H1 (cell line): ENCODE measurements around the gene CLN3. TPM values are rescaled to one million over a fixed set of nuclear protein-coding genes. Genes with fewer than 3 reads are reported as not detected.
"Not testable (repeated sequence)": the region's sequence is repeated elsewhere in the genome, so short reads cannot be mapped to it uniquely, and the experiment has no call there.

Source experiments
- CTCF ChIA-PET: fragments of 300-600 bp; sonication (Branson Sonifier 250); formaldehyde crosslinking; loops from one replicate; lab custom pipeline; 2021; ENCODE audit not compliant: partially characterized antibody; lab: Charles Lee
- POLR2A ChIA-PET: fragments of 300-600 bp; sonication (Branson Sonifier 250); formaldehyde crosslinking; loops from one replicate; lab custom pipeline; 2021; ENCODE audit warnings: inconsistent platforms; ENCODE audit not compliant: partially characterized antibody; lab: Charles Lee
- DNase-seq, 2 experiments: peaks; one replicate each; pipeline versions ENCODE4 v3.0.0 to v3.0.0-alpha.2; 2010 to 2022; ENCODE audit warnings: low spot score in 2 of 2, low read depth in 1 of 2, mixed read lengths in 1 of 2
- FAIRE-seq: peaks from 2 replicates; lab custom pipeline; 2011; peaks lifted over from hg19 to GRCh38; lab: Jason Lieb, UNC
- H2AFZ ChIP-seq: 2 replicates; pipeline ENCODE4 v1.8.1; 2012; ENCODE audit warnings: low read length, inconsistent platforms
- H2AK5ac ChIP-seq: 2 replicates; pipeline ENCODE4 v1.6.1; 2013; ENCODE audit warnings: low read depth, low read length
- H2BK120ac ChIP-seq: replicated peaks from 2 replicates; pipeline ENCODE3; 2013; ENCODE audit warnings: low read depth, low read length, inconsistent platforms
- H2BK12ac ChIP-seq: 2 replicates; pipeline ENCODE4 v1.6.1; 2013; ENCODE audit warnings: low read depth, low read length
- H2BK15ac ChIP-seq: 2 replicates; pipeline ENCODE4 v1.6.1; 2013; ENCODE audit warnings: low read length
- H2BK20ac ChIP-seq: 2 replicates; pipeline ENCODE4 v1.6.1; 2013; ENCODE audit warnings: low read length
- H2BK5ac ChIP-seq: 2 replicates; pipeline ENCODE4 v1.6.1; 2013; ENCODE audit warnings: low read depth, low read length
- H3K14ac ChIP-seq: 2 replicates; pipeline ENCODE4 v1.6.1; 2013; ENCODE audit warnings: inconsistent platforms; ENCODE audit not compliant: insufficient read length
- H3K18ac ChIP-seq: 2 replicates; pipeline ENCODE4 v1.6.1; 2013; ENCODE audit warnings: low read length; ENCODE audit errors: extremely low read depth
- H3K23ac ChIP-seq: 2 replicates; pipeline ENCODE4 v1.6.1; 2013; ENCODE audit warnings: inconsistent platforms; ENCODE audit not compliant: insufficient read length
- H3K23me2 ChIP-seq: 2 replicates; pipeline ENCODE4 v1.6.1; 2013; ENCODE audit warnings: low read depth, low read length
- H3K27ac ChIP-seq: 2 replicates; pipeline ENCODE4 v1.6.1; 2011; ENCODE audit warnings: low read depth, low read length, inconsistent platforms
- H3K27me3 ChIP-seq, 4 experiments: replicated peaks in 1 of 4; 1 replicate in 1 of 4; 2 replicates in 3 of 4; pipeline versions ENCODE4 v1.6.1 to v1.8.1; 2011 to 2013; ENCODE audit warnings: low read length in 3 of 4, mild to moderate bottlenecking in 3 of 4, inconsistent platforms in 2 of 4, mixed read lengths in 2 of 4, moderate library complexity in 1 of 4; ENCODE audit not compliant: control insufficient read depth in 3 of 4, insufficient read depth in 3 of 4; ENCODE audit errors: extremely low read depth in 1 of 4
- H3K36me3 ChIP-seq, 4 experiments: 2 replicates each; pipeline versions ENCODE4 v1.6.1 to v1.8.1; 2011 to 2013; ENCODE audit warnings: mild to moderate bottlenecking in 4 of 4, low read length in 3 of 4, moderate library complexity in 2 of 4, control low read depth in 1 of 4, inconsistent platforms in 1 of 4; ENCODE audit not compliant: insufficient read depth in 4 of 4, control insufficient read depth in 2 of 4
- H3K4ac ChIP-seq: replicated peaks from 2 replicates; pipeline ENCODE3; 2013; ENCODE audit warnings: low read length, low read depth, mixed read lengths, inconsistent platforms; ENCODE audit not compliant: insufficient read length
- H3K4me1 ChIP-seq, 4 experiments: replicated peaks in 1 of 4; 1 replicate in 1 of 4; 2 replicates in 3 of 4; pipeline versions ENCODE4 v1.6.1 to v1.8.1; 2011 to 2013; ENCODE audit warnings: low read length in 3 of 4, inconsistent platforms in 2 of 4, mixed read lengths in 1 of 4; ENCODE audit not compliant: insufficient read depth in 4 of 4, control insufficient read depth in 3 of 4
- H3K4me2 ChIP-seq, 2 experiments: 2 replicates each; pipeline versions ENCODE4 v1.6.1 to v1.8.1; 2011 to 2013; ENCODE audit warnings: low read depth in 2 of 2, low read length in 2 of 2, control low read depth in 1 of 2, inconsistent platforms in 1 of 2, mild to moderate bottlenecking in 1 of 2; ENCODE audit not compliant: insufficient read depth in 1 of 2
- H3K4me3 ChIP-seq, 4 experiments: fragments of 200-600, 300-600 bp in 1 of 4; sonication (generic), shearing (Covaris generic), sonication (Bioruptor Twin) in 1 of 4; 2 replicates each; pipeline versions ENCODE4 v1.5.1 to v1.8.1; 2011 to 2016; ENCODE audit warnings: low read length in 4 of 4, low read depth in 3 of 4, control low read depth in 2 of 4, inconsistent platforms in 2 of 4, mild to moderate bottlenecking in 2 of 4, mixed read lengths in 1 of 4, moderate library complexity in 1 of 4; ENCODE audit not compliant: insufficient read depth in 2 of 4; ENCODE audit errors: extremely low read depth in 1 of 4
- H3K56ac ChIP-seq: replicated peaks from 2 replicates; pipeline ENCODE3; 2013; ENCODE audit warnings: low read depth, mild to moderate bottlenecking, mixed read lengths, low read length, inconsistent platforms; ENCODE audit not compliant: insufficient read length
- H3K79me1 ChIP-seq: 2 replicates; pipeline ENCODE4 v1.6.1; 2013; ENCODE audit warnings: low read depth, low read length, control low read depth
- H3K79me2 ChIP-seq, 2 experiments: 2 replicates each; pipeline versions ENCODE4 v1.6.1 to v1.8.1; 2012 to 2013; ENCODE audit warnings: low read length in 2 of 2, mild to moderate bottlenecking in 2 of 2, inconsistent platforms in 1 of 2; ENCODE audit not compliant: insufficient read depth in 2 of 2, control insufficient read depth in 1 of 2
- H3K9ac ChIP-seq, 4 experiments: replicated peaks in 1 of 4; 1 replicate in 1 of 4; 2 replicates in 3 of 4; pipeline versions ENCODE4 v1.6.1 to v1.8.1; 2011 to 2013; ENCODE audit warnings: low read depth in 3 of 4, low read length in 3 of 4, control low read depth in 2 of 4, mild to moderate bottlenecking in 2 of 4, moderate library complexity in 2 of 4, inconsistent platforms in 1 of 4; ENCODE audit errors: extremely low read depth in 1 of 4
- H3K9me3 ChIP-seq, 2 experiments: 2 replicates each; pipeline versions ENCODE4 v1.6.1 to v1.8.1; 2012 to 2013; ENCODE audit warnings: mild to moderate bottlenecking in 2 of 2, moderate library complexity in 2 of 2, control low read depth in 1 of 2, inconsistent platforms in 1 of 2, low read depth in 1 of 2, low read length in 1 of 2, mixed read lengths in 1 of 2; ENCODE audit not compliant: insufficient read depth in 2 of 2
- H4K20me1 ChIP-seq, 2 experiments: replicated peaks in 1 of 2; 2 replicates each; pipeline versions ENCODE3 to v1.8.1; 2011 to 2013; ENCODE audit warnings: inconsistent platforms in 2 of 2, low read length in 2 of 2, mild to moderate bottlenecking in 1 of 2; ENCODE audit not compliant: insufficient read depth in 2 of 2, control insufficient read depth in 1 of 2
- H4K5ac ChIP-seq: 2 replicates; pipeline ENCODE4 v1.6.1; 2013; ENCODE audit warnings: low read length, low read depth, mixed read lengths, inconsistent platforms; ENCODE audit not compliant: insufficient read length
- H4K8ac ChIP-seq: 2 replicates; pipeline ENCODE4 v1.8.0; 2013; ENCODE audit warnings: mild to moderate bottlenecking, moderate library complexity, low read length, inconsistent platforms; ENCODE audit not compliant: insufficient read depth; ENCODE audit errors: extremely low read depth
- H4K91ac ChIP-seq: replicated peaks from 2 replicates; pipeline ENCODE3; 2013; ENCODE audit warnings: low read length, mixed read lengths, inconsistent platforms; ENCODE audit not compliant: insufficient read length
- WGBS, 2 experiments: shearing (Covaris generic) in 1 of 2; methylation state at CpG; one replicate each; pipeline versions ENCODE4 v1.1.6 to v1.1.7; 2013 to 2015; ENCODE audit warnings: low lambda C conversion rate in 2 of 2, mixed read lengths in 2 of 2, inconsistent platforms in 1 of 2, low coverage in 1 of 2, missing lambda C conversion rate in 1 of 2; ENCODE audit not compliant: insufficient replicate concordance in 2 of 2, insufficient coverage in 1 of 2, insufficient read length in 1 of 2; ENCODE audit errors: extremely low coverage in 1 of 2, missing lambda C conversion rate in 1 of 2; 5-methylcytosine and 5-hydroxymethylcytosine counted together
- polyA plus RNA-seq, 7 experiments: library from polyadenylated mRNA; depleted of rRNA in 3 of 7; stranded (reverse) in 5 of 7; unstranded in 2 of 7; fragments of >200 nt in 5 of 7; fragments of 200-250 nt in 2 of 7; gene quantifications; 1 replicate in 5 of 7; 2 replicates in 1 of 7; 4 replicates in 1 of 7; pipeline versions ENCODE4 v1.2.1 to v1.2.3, GENCODE V29; 2011 to 2013; ENCODE audit warnings: missing spikeins in 2 of 7, mixed read lengths in 2 of 7
- total RNA-seq: library from RNA; stranded (reverse); fragmentation: NEBNext Ultra II Directional; extraction: Animal tissue kit (Norgen Biotek cat#: 25700); gene quantifications from 2 replicates; pipeline ENCODE4 v1.2.1, GENCODE V29; 2021

Gene CLN3
- total and polyA plus RNA-seq, 2 of the 8 experiments (the other 6 are each of a cell fraction or from before 2014, with no cell fraction given): 22.9 to 44.3 TPM

DNA sequence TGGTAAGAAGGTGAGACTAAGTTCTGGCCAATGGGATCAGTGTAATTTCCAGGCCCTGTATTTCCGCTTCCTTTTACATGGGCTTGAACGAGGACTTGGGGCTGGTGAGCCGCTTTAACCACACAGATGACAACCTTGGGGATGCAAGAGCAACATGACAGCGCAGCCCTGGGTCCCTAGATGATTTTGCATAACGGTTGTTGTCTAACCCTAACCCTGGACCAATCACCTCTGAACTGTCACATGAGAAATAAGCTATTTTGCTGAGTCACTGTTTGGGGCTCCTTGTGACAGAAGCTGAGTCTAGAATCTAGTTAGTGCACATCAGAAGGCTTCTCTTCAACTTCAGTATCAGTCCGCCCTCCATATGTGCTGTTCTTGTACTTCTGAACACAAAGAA is 44.8 kb downstream of the CLN3 start:
- no CpG with 5 or more reads among the region's 6 CpGs for WGBS, 2 experiments
- not testable (repeated sequence) for H3K27me3 ChIP-seq

GRCh38 chr16:28446388-28446787 is 45.5 kb downstream of the CLN3 start:
- CTCF ChIA-PET, FAIRE-seq, H3K9ac ChIP-seq, H3K18ac ChIP-seq, H4K20me1 ChIP-seq, H3K27ac ChIP-seq, H2BK12ac ChIP-seq, H3K14ac ChIP-seq, H3K56ac ChIP-seq, POLR2A ChIA-PET, H3K4me3 ChIP-seq, H4K91ac ChIP-seq, H2BK120ac ChIP-seq, H3K4ac ChIP-seq, H3K23ac ChIP-seq, H3K9me3 ChIP-seq, H3K27me3 ChIP-seq, DNase-seq, H3K79me1 ChIP-seq, H3K23me2 ChIP-seq, H3K79me2 ChIP-seq, H2AFZ ChIP-seq, H3K4me1 ChIP-seq, H3K36me3 ChIP-seq, H3K4me2 ChIP-seq, H4K8ac ChIP-seq, H2AK5ac ChIP-seq, H2BK20ac ChIP-seq, H4K5ac ChIP-seq, H2BK5ac ChIP-seq, H2BK15ac ChIP-seq: not testable (repeated sequence)
- no CpG with 5 or more reads among the region's 4 CpGs for WGBS, 2 experiments

More for the DNA sequence above, 44.8 kb downstream of the CLN3 start:
- H3K4ac ChIP-seq, H2AK5ac ChIP-seq, H3K79me2 ChIP-seq, H3K9ac ChIP-seq, H4K8ac ChIP-seq, H3K9me3 ChIP-seq, H2BK15ac ChIP-seq, CTCF ChIA-PET, POLR2A ChIA-PET, H3K14ac ChIP-seq, H3K27ac ChIP-seq, H2BK5ac ChIP-seq, H2BK12ac ChIP-seq, H4K20me1 ChIP-seq, H3K56ac ChIP-seq, H2AFZ ChIP-seq, H3K36me3 ChIP-seq, H3K23ac ChIP-seq, H3K18ac ChIP-seq, H2BK120ac ChIP-seq, H2BK20ac ChIP-seq, H3K79me1 ChIP-seq, H3K4me1 ChIP-seq, H4K91ac ChIP-seq, FAIRE-seq, DNase-seq, H3K4me3 ChIP-seq, H3K23me2 ChIP-seq, H4K5ac ChIP-seq, H3K4me2 ChIP-seq: not testable (repeated sequence)
